ENCODE data around the gene ROR2.

ROR2 gene

DNA sequence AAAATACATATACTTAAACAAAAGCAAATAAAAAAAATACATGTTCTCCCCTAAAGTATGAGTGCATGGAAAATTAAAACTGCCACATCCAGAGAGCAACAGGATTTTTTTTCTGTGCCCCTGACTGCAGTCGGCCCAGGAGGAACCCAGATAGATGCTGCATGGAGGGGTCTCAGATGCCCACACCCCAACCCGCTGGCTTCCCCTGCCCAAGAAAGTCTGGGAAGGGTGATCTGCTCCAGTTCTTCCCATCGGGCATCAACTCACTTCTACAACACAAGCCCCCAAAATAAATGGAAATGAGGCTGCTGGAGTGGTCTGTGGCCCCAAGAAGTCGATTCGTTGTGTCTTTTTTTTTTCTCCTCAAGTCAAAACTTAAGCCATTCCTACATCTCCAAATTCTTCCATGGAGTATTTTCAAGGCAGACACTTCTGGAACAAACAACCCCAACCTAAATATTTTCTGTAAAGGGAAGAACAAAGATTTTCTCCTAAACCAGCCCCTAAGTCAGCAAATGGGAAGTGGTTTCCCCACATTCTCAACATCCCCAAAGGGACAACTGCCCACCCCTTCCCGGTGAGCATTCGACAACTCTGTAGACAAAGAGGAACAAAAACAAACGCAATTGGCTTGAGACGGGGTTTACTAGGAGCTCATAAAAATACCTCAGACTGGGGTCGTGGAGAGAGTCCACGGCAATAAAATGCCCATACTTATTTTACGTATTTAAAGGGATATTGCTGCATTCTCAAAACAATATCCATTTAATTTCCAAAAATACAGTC, 46.7 kb downstream of the ROR2 start:
- in situ Hi-C loops (cut with MboI; ENCODE audit: low sequenced_read_pairs) = no loop called here

- in situ Hi-C loops (cut with MboI; ENCODE audit: low sequenced_read_pairs) = no loop called here
Measured at GRCh38 chr9:91902475-91903125, 47.4 kb downstream of the ROR2 start.

DNA sequence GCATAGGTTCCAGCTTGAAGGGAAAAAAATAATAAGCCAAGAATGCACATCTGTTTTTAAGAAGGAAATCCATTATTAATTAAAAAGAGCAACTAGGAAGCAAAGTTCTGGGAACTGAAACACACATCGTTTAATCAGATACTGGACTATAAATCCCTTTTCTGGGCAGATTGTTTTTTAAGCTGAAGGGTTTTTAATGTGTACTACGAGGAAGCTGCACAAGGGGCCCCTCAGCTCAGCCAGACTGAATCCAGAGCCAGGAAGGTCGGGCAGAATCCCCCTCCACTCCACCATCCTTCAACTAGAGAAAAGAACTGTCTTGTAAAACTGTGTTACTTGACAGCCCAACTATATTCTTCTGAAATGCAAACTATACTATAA, 49.2 kb downstream of the ROR2 start:
- in situ Hi-C loops (cut with MboI; ENCODE audit: low sequenced_read_pairs) = no loop called here

DNA sequence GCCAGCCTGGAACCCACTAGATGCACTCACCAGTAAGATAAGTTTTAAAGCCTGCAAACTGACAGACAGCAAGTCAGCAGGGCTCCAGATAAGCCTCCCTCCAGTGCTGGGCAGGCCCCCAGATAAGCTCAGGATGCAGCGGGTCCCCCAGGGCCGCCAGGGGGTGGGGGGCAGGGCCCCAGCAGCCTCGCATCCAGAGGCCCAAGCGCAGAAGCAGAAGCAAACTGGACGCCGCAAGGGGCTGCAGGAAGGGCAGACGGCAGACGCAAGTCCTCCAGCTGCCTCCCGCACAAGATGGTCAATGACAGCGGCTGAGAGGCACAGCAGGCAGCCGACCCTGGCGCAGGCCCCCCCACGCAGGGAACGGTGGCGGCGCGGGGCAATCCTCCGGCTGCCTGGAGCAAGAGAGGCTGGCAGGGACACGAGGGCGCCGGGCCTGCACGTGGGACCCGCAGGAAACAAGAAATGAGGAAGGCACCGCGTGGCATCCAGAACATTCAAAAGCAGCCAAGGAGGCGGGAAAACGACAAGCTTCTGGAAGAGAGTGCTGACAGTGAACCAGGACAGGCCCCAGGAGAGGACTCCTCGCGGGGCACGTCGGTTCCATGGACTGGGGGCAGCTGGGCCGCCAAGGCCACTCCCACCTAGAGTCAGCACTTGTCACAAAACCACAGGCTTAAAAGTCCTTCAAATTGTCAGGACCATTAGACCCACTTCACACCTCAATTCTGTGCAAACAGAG, 49.8 kb downstream of the ROR2 start:
- in situ Hi-C loops (cut with MboI; ENCODE audit: low sequenced_read_pairs) = no loop called here

GRCh38 chr9:91899594-91899993, 50.4 kb downstream of the ROR2 start:
- in situ Hi-C loops (cut with MboI; ENCODE audit: low sequenced_read_pairs) = no loop called here

- in situ Hi-C loops (cut with MboI; ENCODE audit: low sequenced_read_pairs) = no loop called here
Measured at GRCh38 chr9:91899219-91899563, 50.8 kb downstream of the ROR2 start.

DNA sequence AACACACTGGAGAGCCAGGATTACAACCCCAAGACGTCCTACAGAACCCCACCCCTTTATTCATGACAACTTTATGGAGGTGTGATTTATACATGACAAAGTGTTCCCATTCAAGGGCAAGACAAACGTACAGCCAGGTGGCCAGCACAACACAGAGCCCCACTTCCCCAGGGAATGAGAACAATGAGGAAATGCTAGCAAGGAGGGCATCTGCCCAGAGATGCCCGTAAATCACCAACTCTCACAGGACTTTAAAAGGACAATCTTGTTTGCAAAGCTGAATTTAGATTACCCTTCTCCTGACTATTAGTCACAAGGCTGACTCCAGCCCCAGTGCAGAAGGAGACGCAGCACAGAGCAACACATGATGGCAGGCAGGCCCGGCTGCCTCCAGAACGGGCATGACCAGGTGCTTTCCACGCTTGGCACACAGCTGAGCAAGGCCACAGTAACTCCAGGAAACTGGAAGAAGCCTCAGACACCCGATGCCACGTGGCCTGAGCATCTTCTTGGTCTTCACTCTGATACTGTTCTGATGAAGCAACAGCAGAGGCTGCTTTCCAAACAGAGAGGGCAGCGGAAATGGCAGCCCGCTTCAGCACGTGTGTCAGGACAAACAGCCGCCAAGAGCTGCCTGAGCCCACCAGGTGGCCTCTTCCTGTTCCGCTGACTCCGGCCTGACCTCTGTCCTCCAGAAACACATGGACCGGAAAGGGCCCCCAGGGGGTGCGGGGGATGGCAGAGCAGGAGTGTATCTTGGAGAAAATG, 51.4 kb downstream of the ROR2 start:
- in situ Hi-C loops (cut with MboI; ENCODE audit: low sequenced_read_pairs) = no loop called here

GRCh38 chr9:91897201-91897600, 52.8 kb downstream of the ROR2 start:
- in situ Hi-C loops (cut with MboI; ENCODE audit: low sequenced_read_pairs) = no loop called here

- in situ Hi-C loops (cut with MboI; ENCODE audit: low sequenced_read_pairs) = no loop called here
Measured at GRCh38 chr9:91896513-91897121, 53.4 kb downstream of the ROR2 start.

DNA sequence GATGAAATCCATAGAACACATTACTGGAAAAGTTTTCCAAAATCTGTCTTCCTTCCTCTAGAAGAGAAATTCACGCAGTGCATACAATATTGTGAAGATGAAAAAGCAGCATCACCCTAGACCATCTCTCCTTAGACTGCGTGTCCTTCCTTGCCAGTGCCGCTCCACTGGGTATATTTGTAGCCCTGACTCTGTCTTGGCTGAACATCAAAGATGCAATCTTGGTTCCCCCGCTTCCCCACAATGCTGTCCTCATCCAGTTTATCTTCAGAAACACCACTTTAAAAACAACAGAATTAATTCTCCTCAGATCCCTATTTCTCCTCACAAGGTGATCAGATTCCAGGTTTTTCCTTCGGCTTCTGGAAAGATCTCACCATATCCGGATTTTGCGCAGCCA, 53.9 kb downstream of the ROR2 start:
- in situ Hi-C loops (cut with MboI; ENCODE audit: low sequenced_read_pairs) = no loop called here

DNA sequence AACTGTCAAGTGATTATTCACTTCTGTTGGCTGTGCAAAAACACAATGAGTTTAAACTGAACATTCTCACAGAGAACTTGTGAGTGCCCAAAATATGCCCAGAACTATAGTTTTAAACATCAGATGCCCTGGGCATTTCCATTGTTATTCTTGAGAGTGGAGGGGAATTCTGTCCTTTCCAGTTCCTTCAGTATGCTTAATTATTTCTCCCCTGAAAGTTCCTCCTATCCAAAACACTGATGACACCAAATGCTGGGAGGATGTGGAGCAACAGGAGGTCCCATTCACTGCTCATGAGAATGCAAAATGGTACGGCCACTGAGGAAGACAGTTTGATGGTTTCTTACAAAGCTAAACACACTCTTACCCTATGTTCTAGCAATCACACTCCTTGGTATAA, 55.5 kb downstream of the ROR2 start:
- in situ Hi-C loops (cut with MboI; ENCODE audit: low sequenced_read_pairs) = no loop called here

GRCh38 chr9:91894023-91894422, 56.0 kb downstream of the ROR2 start:
- in situ Hi-C loops (cut with MboI; ENCODE audit: low sequenced_read_pairs) = no loop called here

DNA sequence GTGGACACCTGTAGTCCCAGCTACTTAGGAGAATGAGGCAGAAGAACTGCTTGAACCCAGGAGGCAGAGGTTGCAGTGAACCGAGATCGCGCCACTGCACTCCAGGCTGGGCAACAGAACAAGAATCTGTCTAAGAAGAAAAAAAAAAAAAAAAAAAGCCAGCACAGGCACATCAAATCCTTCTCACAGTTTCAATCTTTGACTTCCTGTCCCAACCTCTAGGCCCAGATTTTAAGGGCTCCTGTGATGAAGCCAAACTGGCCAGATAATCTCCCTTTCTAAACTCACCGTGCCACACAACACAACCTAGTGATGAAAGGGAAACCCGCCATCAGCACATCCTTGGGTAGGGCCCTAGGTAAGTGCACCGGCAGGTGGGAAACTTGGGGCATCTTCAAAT, 58.1 kb downstream of the ROR2 start:
- in situ Hi-C loops (cut with MboI; ENCODE audit: low sequenced_read_pairs) = no loop called here

GRCh38 chr9:91890662-91891061, 59.4 kb downstream of the ROR2 start:
- in situ Hi-C loops (cut with MboI; ENCODE audit: low sequenced_read_pairs) = no loop called here

GRCh38 chr9:91889161-91889911, 60.7 kb downstream of the ROR2 start:
- in situ Hi-C loops (cut with MboI; ENCODE audit: low sequenced_read_pairs) = no loop called here

- in situ Hi-C loops (cut with MboI; ENCODE audit: low sequenced_read_pairs) = no loop called here
Measured at GRCh38 chr9:91886414-91887076, 63.5 kb downstream of the ROR2 start.

- in situ Hi-C loops (cut with MboI; ENCODE audit: low sequenced_read_pairs) = no loop called here
Measured at GRCh38 chr9:91885746-91886413, 64.1 kb downstream of the ROR2 start.

- in situ Hi-C loops (cut with MboI; ENCODE audit: low sequenced_read_pairs) = no loop called here
Measured at GRCh38 chr9:91884696-91885687, 65.0 kb downstream of the ROR2 start.
